ENCODE data around the gene COL8A1. TPM values are rescaled to one million over a fixed set of nuclear protein-coding genes. Genes with fewer than 3 reads are reported as not detected.
A peak's percentile ranks its signal among the peaks of the same experiment; 100 is the strongest.

The COL8A1 gene
- total RNA-seq, 1 experiment from 2014 or later = 8.1 TPM

DNA sequence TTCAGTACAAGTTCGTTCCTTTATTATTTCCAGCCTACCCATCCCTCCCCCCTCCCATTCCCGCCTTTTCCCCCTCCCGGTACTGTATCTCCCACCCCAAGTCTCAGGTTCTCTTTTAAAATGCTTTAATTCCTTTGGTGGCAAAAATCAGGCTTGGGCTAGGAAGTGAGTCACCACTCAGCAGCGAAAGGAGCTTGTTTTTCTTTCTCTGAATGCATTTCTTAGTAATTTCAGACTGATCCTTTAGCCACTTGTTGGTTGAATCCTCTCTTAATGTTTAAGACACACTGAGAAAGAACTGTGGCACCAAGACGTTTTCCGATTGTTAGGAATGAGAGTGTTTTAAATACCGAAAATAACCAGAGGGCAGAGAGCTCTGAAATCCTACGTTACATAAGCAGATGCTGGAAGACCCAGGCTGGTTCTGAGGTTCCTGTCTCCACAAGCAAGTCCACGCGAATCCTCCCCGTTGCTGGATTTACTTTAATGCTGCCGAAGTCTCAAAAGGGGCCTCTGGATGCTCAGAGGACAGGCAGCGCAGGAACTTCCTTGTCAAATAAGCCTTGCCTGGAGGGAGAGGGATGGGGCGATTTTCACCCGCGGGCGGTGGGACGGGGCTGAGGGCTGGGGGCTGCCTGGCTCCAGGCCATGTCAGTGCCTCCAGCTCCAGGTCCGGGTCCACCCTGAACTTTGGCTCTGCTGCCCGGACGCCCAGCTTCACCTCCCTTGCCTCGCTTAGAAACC, 854 bp upstream of the COL8A1 start:
- Histone ChIP-seq H3F3A (ENCODE audit: insufficient read depth, low read depth) (peaks cover 12% of the 10 kb centered on the region), H3K4me2 (peak overlapping the region; percentile 82), H3K4me3 (peak overlapping the region; percentile 48), H3K9me2 (ENCODE audit: insufficient read depth) (no peaks in the 10 kb centered on the region), H4K20me1 (ENCODE audit: insufficient read depth) (no peaks in the 10 kb centered on the region), H3K27ac (peak overlapping the region; percentile 35), H3K36me3 (ENCODE audit: low read depth) (no peaks in the 10 kb centered on the region), H2AFZ (peak overlapping the region; percentile 71), H3K9me3 (ENCODE audit: insufficient read depth, low read depth) (no peaks in the 10 kb centered on the region), H3K27me3 (ENCODE audit: insufficient read depth, low read depth) (peaks cover 6% of the 10 kb centered on the region; the same call in 1 of the 2 replicates), H3K79me2 (ENCODE audit: low read depth) (no peaks in the 10 kb centered on the region), H3K4me1 (replicated peaks; ENCODE audit: insufficient read depth) (peaks cover 19% of the 10 kb centered on the region)
- TSS peak; percentile 79 for BruUV-seq (replicated peaks)
- CTCF ChIA-PET = interaction anchor here (0.5 to 1.3 kb wide), 4 partner anchors 47 to 152 kb away, joined by 4 to 22 read pairs (median 8); no protein-coding TSS in a partner anchor
- intact Hi-C loops (cut with micrococcal nuclease; ENCODE audit: unreplicated experiment) = loop anchor here (2.0 to 5.0 kb wide), 4 partner anchors 23 to 139 kb away; no protein-coding TSS in a partner anchor
- TF ChIP-seq, protein P1, sequence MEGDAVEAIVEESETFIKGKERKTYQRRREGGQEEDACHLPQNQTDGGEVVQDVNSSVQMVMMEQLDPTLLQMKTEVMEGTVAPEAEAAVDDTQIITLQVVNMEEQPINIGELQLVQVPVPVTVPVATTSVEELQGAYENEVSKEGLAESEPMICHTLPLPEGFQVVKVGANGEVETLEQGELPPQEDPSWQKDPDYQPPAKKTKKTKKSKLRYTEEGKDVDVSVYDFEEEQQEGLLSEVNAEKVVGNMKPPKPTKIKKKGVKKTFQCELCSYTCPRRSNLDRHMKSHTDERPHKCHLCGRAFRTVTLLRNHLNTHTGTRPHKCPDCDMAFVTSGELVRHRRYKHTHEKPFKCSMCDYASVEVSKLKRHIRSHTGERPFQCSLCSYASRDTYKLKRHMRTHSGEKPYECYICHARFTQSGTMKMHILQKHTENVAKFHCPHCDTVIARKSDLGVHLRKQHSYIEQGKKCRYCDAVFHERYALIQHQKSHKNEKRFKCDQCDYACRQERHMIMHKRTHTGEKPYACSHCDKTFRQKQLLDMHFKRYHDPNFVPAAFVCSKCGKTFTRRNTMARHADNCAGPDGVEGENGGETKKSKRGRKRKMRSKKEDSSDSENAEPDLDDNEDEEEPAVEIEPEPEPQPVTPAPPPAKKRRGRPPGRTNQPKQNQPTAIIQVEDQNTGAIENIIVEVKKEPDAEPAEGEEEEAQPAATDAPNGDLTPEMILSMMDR (conservative IDR thresholded peaks at IDR 0.05) = no peak; the same call in 1 of the 2 replicates
- TF ChIP-seq EZH2 (IDR thresholded peaks at IDR 0.05; ENCODE audit: low read depth) = no peak
- DNase-seq = peak; percentile 37 to 60
- POLR2A ChIA-PET (ENCODE audit: unreplicated experiment) = interaction anchor here (0.6 to 0.7 kb wide), 6 partner anchors 18 to 536 kb away, joined by 3 to 16 read pairs (median 4); no protein-coding TSS in a partner anchor

DNA sequence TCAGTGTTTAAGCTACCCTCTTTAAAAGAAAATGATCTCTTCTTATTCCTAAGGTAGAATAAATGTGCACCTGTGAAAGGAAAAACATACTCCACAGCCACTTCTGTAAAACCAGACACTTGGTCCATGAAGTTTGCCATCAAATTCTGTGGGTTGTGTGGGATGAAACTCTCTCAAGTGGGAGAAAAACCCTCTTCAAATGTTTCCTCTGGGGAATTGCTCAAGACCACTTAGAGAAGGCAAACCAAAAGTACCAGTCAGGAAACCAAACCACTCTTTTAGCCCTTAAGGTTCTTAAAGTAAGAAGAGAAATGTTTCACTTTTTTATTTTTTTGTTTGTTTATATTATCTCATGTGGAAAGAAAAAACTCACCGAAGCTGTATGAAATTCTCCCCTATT, 1.2 kb downstream of the COL8A1 start:
- ChIA-PET CTCF (no interaction called here), POLR2A (ENCODE audit: unreplicated experiment) (no interaction called here)
- Histone ChIP-seq H3K9me2 (ENCODE audit: insufficient read depth) (no peaks in the 10 kb centered on the region), H3K27ac (no peak overlapping the region), H3K4me2 (no peak overlapping the region), H3F3A (ENCODE audit: insufficient read depth, low read depth) (peaks cover 12% of the 10 kb centered on the region), H3K4me1 (replicated peaks; ENCODE audit: insufficient read depth) (peaks cover 19% of the 10 kb centered on the region), H3K36me3 (ENCODE audit: low read depth) (no peaks in the 10 kb centered on the region), H3K9me3 (ENCODE audit: insufficient read depth, low read depth) (no peaks in the 10 kb centered on the region), H4K20me1 (ENCODE audit: insufficient read depth) (no peaks in the 10 kb centered on the region), H3K4me3 (no peak overlapping the region), H3K27me3 (ENCODE audit: insufficient read depth, low read depth) (peaks cover 6% of the 10 kb centered on the region; the same call in 1 of the 2 replicates), H2AFZ (no peak overlapping the region), H3K79me2 (ENCODE audit: low read depth) (no peaks in the 10 kb centered on the region)
- no peak for DNase-seq
- BruUV-seq (replicated peaks) = no TSS peak
- intact Hi-C loops (cut with micrococcal nuclease; ENCODE audit: unreplicated experiment) = loop anchor here (2.0 to 5.0 kb wide), 4 partner anchors 21 to 141 kb away; no protein-coding TSS in a partner anchor
- TF ChIP-seq, protein P1 (conservative IDR thresholded peaks at IDR 0.05) = no peak
- TF ChIP-seq EZH2 (IDR thresholded peaks at IDR 0.05; ENCODE audit: low read depth) = no peak

DNA sequence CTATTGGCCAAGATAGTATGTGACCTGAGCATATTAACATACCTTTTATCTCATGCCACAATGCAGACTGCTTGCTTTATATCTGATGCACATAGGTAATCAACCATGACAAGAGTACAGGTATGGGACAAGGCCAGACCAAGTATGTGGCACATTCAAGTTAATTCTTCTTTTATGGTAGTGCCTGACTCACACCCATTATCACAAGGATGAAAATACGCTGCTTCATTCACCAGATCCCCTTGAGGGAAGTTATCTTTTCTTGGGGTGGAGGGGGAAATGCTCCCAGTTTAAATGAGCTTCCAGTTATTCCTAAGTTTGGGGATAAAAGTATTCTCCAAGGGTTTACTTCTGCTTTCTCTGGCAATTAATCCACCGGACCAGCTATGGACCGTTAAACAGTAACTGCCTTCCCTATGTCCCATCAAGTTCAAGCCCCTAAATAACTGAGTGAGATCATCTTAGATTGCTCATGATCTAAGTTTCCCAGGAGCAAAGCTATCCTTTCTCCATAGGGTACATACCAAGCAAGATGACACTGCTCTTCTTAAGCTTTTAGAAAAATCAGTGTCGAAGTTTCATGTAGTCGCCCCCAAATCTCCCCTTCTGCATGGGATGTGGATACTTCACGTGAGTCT, 1.9 kb downstream of the COL8A1 start:
- peaks cover 6% of the 10 kb centered on the region; the same call in 1 of the 2 replicates for H3K27me3 ChIP-seq (ENCODE audit: insufficient read depth, low read depth)
- no peak overlapping the region for H2AFZ ChIP-seq
- no peaks in the 10 kb centered on the region for H3K9me2 ChIP-seq (ENCODE audit: insufficient read depth)
- H3F3A ChIP-seq (ENCODE audit: insufficient read depth, low read depth) = peaks cover 12% of the 10 kb centered on the region
- H3K4me2 ChIP-seq = no peak overlapping the region
- H3K9me3 ChIP-seq (ENCODE audit: insufficient read depth, low read depth) = no peaks in the 10 kb centered on the region
- H4K20me1 ChIP-seq (ENCODE audit: insufficient read depth) = no peaks in the 10 kb centered on the region
- H3K79me2 ChIP-seq (ENCODE audit: low read depth) = no peaks in the 10 kb centered on the region
- POLR2A ChIA-PET (ENCODE audit: unreplicated experiment) = no interaction called here
- H3K4me1 ChIP-seq (replicated peaks; ENCODE audit: insufficient read depth) = peaks cover 19% of the 10 kb centered on the region
- H3K36me3 ChIP-seq (ENCODE audit: low read depth) = no peaks in the 10 kb centered on the region
- H3K4me3 ChIP-seq = no peak overlapping the region
- TF ChIP-seq EZH2 (IDR thresholded peaks at IDR 0.05; ENCODE audit: low read depth) = no peak
- TF ChIP-seq, protein P1 (conservative IDR thresholded peaks at IDR 0.05) = no peak
- no TSS peak for BruUV-seq (replicated peaks)
- DNase-seq = no peak
- no peak overlapping the region for H3K27ac ChIP-seq
- intact Hi-C loops (cut with micrococcal nuclease; ENCODE audit: unreplicated experiment) = no loop called here
- CTCF ChIA-PET = no interaction called here

Data from PC-9 (cell line).